Central memory CD8-positive, alpha-beta T cell (primary cell): ENCODE results near the gene DYNLT4.
A peak's percentile ranks its signal among the peaks of the same experiment; 100 is the strongest.
"Not testable (repeated sequence)": the region's sequence is repeated elsewhere in the genome, so short reads cannot be mapped to it uniquely, and the experiment has no call there.

ENCODE experiments used
- ATAC-seq: fragments of 150-1000 bp; cut with Tn5 transposase; replicated peaks from 2 replicates; pipeline ENCODE4 v1.10.0; 2022; ENCODE audit warnings: mild to moderate bottlenecking, moderate FRiP score, moderate number of reproducible peaks; ENCODE audit not compliant: poor library complexity, severe bottlenecking; ENCODE audit errors: extremely low read depth
- DNase-seq, 2 donors: peaks; one replicate each; pipeline ENCODE4 v3.0.0; 2021; ENCODE audit warnings: low spot score in 2 of 2
- H3K27ac Mint-ChIP-seq: one replicate; pipeline ENCODE4 v1.8.0; 2022; ENCODE audit warnings: low read depth, mild to moderate bottlenecking, moderate library complexity, mixed read lengths
- H3K27me3 Mint-ChIP-seq: one replicate; pipeline ENCODE4 v1.8.0; 2022; ENCODE audit warnings: mixed read lengths
- H3K36me3 Mint-ChIP-seq: one replicate; pipeline ENCODE4 v1.8.0; 2022; ENCODE audit warnings: mild to moderate bottlenecking, moderate library complexity, mixed read lengths; ENCODE audit not compliant: insufficient read depth
- H3K4me1 Mint-ChIP-seq: one replicate; pipeline ENCODE4 v1.8.0; 2022; ENCODE audit warnings: mixed read lengths
- H3K4me3 Mint-ChIP-seq: one replicate; pipeline ENCODE4 v1.8.0; 2022; ENCODE audit warnings: mild to moderate bottlenecking, moderate library complexity, mixed read lengths
- H3K9me3 Mint-ChIP-seq: one replicate; pipeline ENCODE4 v1.8.0; 2022; ENCODE audit warnings: mixed read lengths

DYNLT4 gene

GRCh38 chr1:44838294-44838693, 31.1 kb upstream of the DYNLT4 start:
- peaks cover 27% of the 10 kb centered on the region for H3K27me3 Mint-ChIP-seq
- H3K4me3 Mint-ChIP-seq, H3K4me1 Mint-ChIP-seq, H3K27ac Mint-ChIP-seq, H3K36me3 Mint-ChIP-seq, DNase-seq, H3K9me3 Mint-ChIP-seq, ATAC-seq: not testable (repeated sequence)

- H3K9me3 Mint-ChIP-seq, result no peaks in the 10 kb centered on the region
- H3K27me3 Mint-ChIP-seq, result peaks cover 11% of the 10 kb centered on the region
- H3K27ac Mint-ChIP-seq, result no peak overlapping the region
- ATAC-seq, result peak; percentile 75
- peak overlapping the region; percentile 14 for H3K4me3 Mint-ChIP-seq
- H3K36me3 Mint-ChIP-seq, result no peaks in the 10 kb centered on the region
- peaks cover 8% of the 10 kb centered on the region for H3K4me1 Mint-ChIP-seq
- peak; percentile 69 to 78 for DNase-seq
Observed at GRCh38 chr1:44835738-44836675, 28.9 kb upstream of the DYNLT4 start.

GRCh38 chr1:44834328-44834727, 27.2 kb upstream of the DYNLT4 start:
- no peak overlapping the region for H3K4me3 Mint-ChIP-seq
- no peaks in the 10 kb centered on the region for H3K36me3 Mint-ChIP-seq
- H3K27ac Mint-ChIP-seq, result no peak overlapping the region
- DNase-seq (no peak), ATAC-seq (no peak)
- H3K9me3 Mint-ChIP-seq, result no peaks in the 10 kb centered on the region
- peaks cover 3% of the 10 kb centered on the region for H3K27me3 Mint-ChIP-seq
- peaks cover 8% of the 10 kb centered on the region for H3K4me1 Mint-ChIP-seq

GRCh38 chr1:44832056-44832705, 25.0 kb upstream of the DYNLT4 start:
- Mint-ChIP-seq H3K27ac (no peak overlapping the region), H3K4me1 (peaks cover 8% of the 10 kb centered on the region), H3K4me3 (no peak overlapping the region), H3K36me3 (no peaks in the 10 kb centered on the region), H3K9me3 (no peaks in the 10 kb centered on the region), H3K27me3 (no peaks in the 10 kb centered on the region)
- DNase-seq (no peak), ATAC-seq (no peak)

- ATAC-seq (no peak), DNase-seq (no peak)
- H3K27ac Mint-ChIP-seq, result no peak overlapping the region
- H3K4me1 Mint-ChIP-seq, result peaks cover 8% of the 10 kb centered on the region
- no peak overlapping the region for H3K4me3 Mint-ChIP-seq
- H3K9me3 Mint-ChIP-seq, result no peaks in the 10 kb centered on the region
- no peaks in the 10 kb centered on the region for H3K36me3 Mint-ChIP-seq
- H3K27me3 Mint-ChIP-seq, result no peaks in the 10 kb centered on the region
Observed at GRCh38 chr1:44831516-44831915, 24.4 kb upstream of the DYNLT4 start.

- H3K27me3 Mint-ChIP-seq, result no peaks in the 10 kb centered on the region
- DNase-seq, result no peak
- ATAC-seq, result no peak
- no peaks in the 10 kb centered on the region for H3K9me3 Mint-ChIP-seq
- H3K4me3 Mint-ChIP-seq, result no peak overlapping the region
- H3K4me1 Mint-ChIP-seq, result peaks cover 5% of the 10 kb centered on the region
- H3K36me3 Mint-ChIP-seq, result no peaks in the 10 kb centered on the region
- no peak overlapping the region for H3K27ac Mint-ChIP-seq
Observed at GRCh38 chr1:44830900-44831304, 23.8 kb upstream of the DYNLT4 start.

- Mint-ChIP-seq H3K36me3 (peaks cover 1% of the 10 kb centered on the region), H3K4me3 (no peak overlapping the region), H3K9me3 (no peaks in the 10 kb centered on the region), H3K4me1 (no peaks in the 10 kb centered on the region), H3K27me3 (no peaks in the 10 kb centered on the region), H3K27ac (no peak overlapping the region)
- DNase-seq, result no peak
- no peak for ATAC-seq
Observed at GRCh38 chr1:44829506-44830384, 22.6 kb upstream of the DYNLT4 start.

- no peaks in the 10 kb centered on the region for H3K4me1 Mint-ChIP-seq
- peaks cover 2% of the 10 kb centered on the region for H3K36me3 Mint-ChIP-seq
- ATAC-seq (no peak), DNase-seq (no peak)
- H3K27ac Mint-ChIP-seq, result no peak overlapping the region
- no peaks in the 10 kb centered on the region for H3K9me3 Mint-ChIP-seq
- no peaks in the 10 kb centered on the region for H3K27me3 Mint-ChIP-seq
- H3K4me3 Mint-ChIP-seq, result no peak overlapping the region
Observed at GRCh38 chr1:44828841-44829440, 21.8 kb upstream of the DYNLT4 start.

- no peak for ATAC-seq
- Mint-ChIP-seq H3K9me3 (no peaks in the 10 kb centered on the region), H3K4me1 (no peaks in the 10 kb centered on the region), H3K27ac (no peak overlapping the region), H3K36me3 (peaks cover 2% of the 10 kb centered on the region), H3K4me3 (no peak overlapping the region), H3K27me3 (no peaks in the 10 kb centered on the region)
- DNase-seq, result no peak
Observed at GRCh38 chr1:44828003-44828651, 21.0 kb upstream of the DYNLT4 start.

- H3K36me3 Mint-ChIP-seq, result peaks cover 2% of the 10 kb centered on the region
- H3K27me3 Mint-ChIP-seq, result no peaks in the 10 kb centered on the region
- no peaks in the 10 kb centered on the region for H3K4me1 Mint-ChIP-seq
- DNase-seq (no peak), ATAC-seq (no peak)
- H3K9me3 Mint-ChIP-seq, result no peaks in the 10 kb centered on the region
- H3K4me3 Mint-ChIP-seq, result no peak overlapping the region
- H3K27ac Mint-ChIP-seq, result no peak overlapping the region
Observed at GRCh38 chr1:44827197-44828002, 20.2 kb upstream of the DYNLT4 start.

GRCh38 chr1:44826375-44827196, 19.4 kb upstream of the DYNLT4 start:
- Mint-ChIP-seq H3K4me3 (no peak overlapping the region), H3K9me3 (no peaks in the 10 kb centered on the region), H3K36me3 (peaks cover 2% of the 10 kb centered on the region), H3K27ac (no peak overlapping the region), H3K4me1 (peaks cover under 1% of the 10 kb centered on the region), H3K27me3 (no peaks in the 10 kb centered on the region)
- ATAC-seq (no peak), DNase-seq (no peak)
